Inflammatory macrophage treated with lipopolysaccharide for 4 hours (primary cell): ENCODE data around the gene INSIG2.

Experiments used
- DNase-seq: peaks from one replicate; pipeline ENCODE4 v3.0.0-alpha.2; 2020

The INSIG2 gene

GRCh38 chr2:118088051-118089024 is at the start of gene INSIG2:
INSIG2 (plus strand) TSS chr2:118088471; CDS start chr2:118096557, 8,086 bp downstream.
- DNase-seq: peak; percentile 99

- DNase-seq: peak; percentile 27
Measured at GRCh38 chr2:118040891-118041290, 47.4 kb upstream of the INSIG2 start.

DNA sequence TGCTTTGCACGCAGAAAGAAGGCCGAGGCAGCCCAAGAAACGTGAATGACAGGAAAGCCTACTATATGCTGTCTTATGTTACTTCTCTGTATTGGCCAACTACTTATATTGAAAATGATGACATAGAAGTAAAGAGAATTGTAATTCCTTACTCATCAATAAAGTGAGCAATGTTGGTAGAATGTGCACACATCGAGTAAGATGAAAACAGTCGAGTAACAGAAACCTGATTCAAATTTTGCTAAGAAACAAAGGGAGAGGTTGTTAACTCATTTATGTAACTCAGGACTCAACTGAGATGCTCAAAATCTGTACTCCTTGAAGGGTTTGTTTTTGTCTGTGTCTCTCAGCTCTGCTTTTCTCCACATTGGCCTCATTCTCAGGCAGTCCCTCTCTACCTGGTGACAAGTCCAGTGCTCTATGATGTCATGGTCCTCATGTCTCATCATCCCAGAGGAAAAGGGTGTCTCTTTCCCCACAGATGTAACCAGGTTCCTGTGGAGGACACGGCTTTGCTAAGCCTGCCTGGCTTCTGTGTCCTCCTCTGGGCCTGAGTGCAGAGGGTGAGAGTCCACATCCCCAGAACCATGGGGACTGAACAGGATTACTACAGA is 44.1 kb upstream of the INSIG2 start:
- no peak for DNase-seq

DNA sequence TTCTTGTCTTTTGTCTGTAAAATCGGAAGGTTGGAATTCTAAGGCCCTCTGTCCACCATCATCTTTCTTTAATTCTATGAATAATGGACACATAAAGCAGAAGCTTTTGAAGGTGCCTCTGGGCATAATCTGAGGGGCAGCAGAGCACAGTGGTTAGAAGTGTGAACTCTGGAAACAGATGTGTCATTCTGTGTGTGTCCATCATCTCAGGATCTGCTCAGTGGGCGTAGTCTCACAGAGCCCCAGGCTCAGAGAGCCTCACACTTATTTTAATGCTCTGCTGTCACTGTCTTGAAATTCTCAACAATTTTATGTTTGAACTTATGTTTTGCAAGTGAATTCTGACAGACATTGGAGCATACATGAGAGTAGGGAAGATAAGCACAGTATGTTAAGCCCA is 43.4 kb upstream of the INSIG2 start:
- DNase-seq: no peak

DNA sequence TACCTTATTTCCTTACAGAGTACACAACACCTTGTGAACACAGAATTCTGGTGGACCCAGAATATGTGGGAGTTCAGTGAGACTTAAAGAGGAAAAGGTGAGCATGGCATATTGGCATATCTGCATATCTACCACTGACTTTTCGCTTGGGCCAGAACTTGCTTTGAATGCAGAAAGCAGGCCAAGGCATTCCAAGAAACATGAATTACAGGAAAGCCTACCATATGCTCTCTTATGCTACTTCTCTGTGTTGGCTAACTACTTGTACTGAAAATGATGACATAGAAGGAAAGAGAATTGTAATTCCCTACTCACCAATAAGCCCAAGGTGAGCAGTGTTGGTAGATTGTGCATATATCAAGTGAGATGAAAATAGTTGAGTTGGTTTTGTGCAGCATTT is 43.0 kb upstream of the INSIG2 start:
- DNase-seq: no peak

GRCh38 chr2:118046634-118047210 is 41.5 kb upstream of the INSIG2 start:
- DNase-seq: peak; percentile 69

GRCh38 chr2:118047380-118047826 is 40.9 kb upstream of the INSIG2 start:
- peak; percentile 34 for DNase-seq

GRCh38 chr2:118048401-118048800 is 39.9 kb upstream of the INSIG2 start:
- DNase-seq: no peak

- DNase-seq: no peak
Measured at GRCh38 chr2:118049140-118049815, 39.0 kb upstream of the INSIG2 start.

- peak; percentile 55 for DNase-seq
Measured at GRCh38 chr2:118049816-118050140, 38.5 kb upstream of the INSIG2 start.

DNA sequence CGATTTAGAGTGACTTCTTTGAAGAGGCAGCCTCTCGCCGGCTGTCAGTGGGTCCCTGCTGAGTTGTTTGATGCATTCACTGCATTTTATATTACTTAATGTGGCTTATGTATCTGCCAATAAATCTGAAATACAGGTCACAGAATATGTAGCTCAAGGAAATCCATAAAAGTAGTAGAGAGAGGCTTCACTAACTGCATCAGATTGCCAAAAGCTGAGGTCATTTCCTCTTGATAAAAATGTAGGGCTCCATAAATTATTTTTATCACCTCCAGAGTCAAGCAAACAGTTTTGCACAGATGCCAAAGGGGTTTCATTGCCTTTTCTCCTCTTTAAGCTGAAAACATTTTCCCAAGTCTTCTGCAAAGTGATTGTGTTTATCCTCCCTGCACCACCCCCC is 37.9 kb upstream of the INSIG2 start:
- DNase-seq: no peak

DNA sequence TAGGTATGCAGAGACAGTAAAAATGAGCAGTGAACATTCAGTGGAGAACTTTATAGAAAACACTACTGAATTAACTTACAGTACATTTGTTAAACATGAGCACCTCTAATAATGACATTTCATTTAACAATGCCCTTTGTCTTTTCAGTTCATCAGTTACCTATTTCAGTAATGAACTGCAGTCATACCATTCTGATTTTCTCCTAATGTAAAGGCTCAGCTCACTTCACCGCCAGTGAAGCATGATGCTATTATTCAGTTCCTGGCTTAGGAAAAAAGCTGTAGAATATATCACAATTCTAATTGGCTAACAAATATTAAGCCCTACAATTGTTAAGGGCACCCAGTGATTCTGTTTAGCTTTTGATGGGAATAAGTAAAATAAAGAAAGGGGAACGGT is 37.3 kb upstream of the INSIG2 start:
- no peak for DNase-seq

DNA sequence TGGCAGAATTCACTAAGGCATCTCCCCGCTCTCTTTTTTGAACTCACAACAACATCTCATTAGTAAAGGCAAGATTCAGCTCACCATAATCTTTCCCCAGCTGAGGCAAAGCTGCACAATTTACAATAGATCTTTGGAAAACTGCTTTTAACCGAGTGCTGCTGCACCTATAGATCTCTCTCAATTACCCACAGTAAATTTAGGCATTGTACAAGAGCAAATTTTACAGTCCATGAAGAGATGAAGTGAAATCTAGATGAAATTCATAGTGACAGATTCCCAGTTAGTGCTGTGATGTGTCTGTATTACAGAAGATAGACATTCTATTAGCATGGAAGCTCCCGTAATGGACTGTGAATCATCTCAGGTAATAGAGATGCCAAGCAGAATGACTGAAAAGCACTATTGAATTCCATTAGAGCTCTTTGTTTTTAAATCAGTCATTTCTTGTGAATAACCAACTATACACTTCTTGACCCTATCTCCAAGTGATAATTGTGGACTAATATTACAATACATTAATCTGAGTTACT is 36.4 kb upstream of the INSIG2 start:
- no peak for DNase-seq

- DNase-seq: no peak
Measured at GRCh38 chr2:118052474-118052873, 35.8 kb upstream of the INSIG2 start.

- DNase-seq: no peak
Measured at GRCh38 chr2:118053681-118054080, 34.6 kb upstream of the INSIG2 start.

DNA sequence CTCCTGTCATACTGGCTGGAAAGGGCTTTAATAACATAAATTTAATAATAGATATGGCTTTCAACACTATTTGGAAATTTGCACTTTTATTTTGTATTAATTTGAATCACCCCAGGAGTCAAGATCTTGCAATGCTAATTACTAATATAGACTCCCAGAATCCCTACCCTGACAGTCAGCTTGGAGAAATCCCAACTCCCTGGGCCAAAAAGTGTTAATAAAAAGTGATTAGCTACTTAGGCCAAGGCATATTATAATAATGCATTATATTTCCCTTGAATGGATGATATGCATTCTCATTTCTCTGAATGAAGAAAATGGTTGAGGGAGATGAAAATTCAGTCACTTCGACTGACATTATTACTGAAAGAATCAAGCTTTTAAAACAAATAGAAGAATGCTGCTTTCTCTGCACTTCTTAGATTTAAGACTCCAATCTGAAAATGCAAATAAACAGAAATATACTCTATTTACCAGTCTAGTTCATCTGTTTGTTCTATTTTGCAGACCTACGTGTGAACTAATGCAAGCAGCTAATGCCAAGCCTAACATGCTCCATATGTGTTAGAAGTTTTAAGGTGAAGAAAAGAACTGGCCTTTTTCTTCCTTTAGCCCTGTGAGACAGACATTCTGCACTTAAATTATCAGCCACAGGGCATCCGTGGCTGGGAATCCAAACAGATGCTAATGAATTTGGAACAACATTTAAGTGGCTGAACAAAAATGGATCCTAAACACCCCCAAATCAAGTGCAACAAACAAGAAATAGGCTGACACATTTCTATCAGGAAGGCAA is 33.9 kb upstream of the INSIG2 start:
- DNase-seq: no peak

- DNase-seq: peak; percentile 64
Measured at GRCh38 chr2:118055512-118056164, 32.6 kb upstream of the INSIG2 start.

GRCh38 chr2:118056165-118056534 is 32.1 kb upstream of the INSIG2 start:
- DNase-seq: peak; percentile 83

- DNase-seq: no peak
Measured at GRCh38 chr2:118056801-118057200, 31.5 kb upstream of the INSIG2 start.

- no peak for DNase-seq
Measured at GRCh38 chr2:118058951-118059350, 29.3 kb upstream of the INSIG2 start.

- DNase-seq: peak; percentile 53
Measured at GRCh38 chr2:118059919-118060478, 28.3 kb upstream of the INSIG2 start.
